Urinary bladder (tissue), 4 donors: Measurements from ENCODE around the gene GALNT9. TPM values are rescaled to one million over a fixed set of nuclear protein-coding genes. Genes with fewer than 3 reads are reported as not detected.
"Not testable (repeated sequence)": the region's sequence is repeated elsewhere in the genome, so short reads cannot be mapped to it uniquely, and the experiment has no call there.

ENCODE experiments used
- DNase-seq: peaks from one replicate; pipeline ENCODE4 v3.0.0-alpha.2; 2015; ENCODE audit errors: extremely low spot score
- H3K27ac ChIP-seq: one replicate; pipeline ENCODE4 v1.5.1; 2013; ENCODE audit warnings: low read depth, mild to moderate bottlenecking, moderate library complexity
- H3K36me3 ChIP-seq: one replicate; pipeline ENCODE4 v1.6.1; 2013; ENCODE audit warnings: mild to moderate bottlenecking, moderate library complexity; ENCODE audit not compliant: insufficient read depth
- H3K4me1 ChIP-seq: one replicate; pipeline ENCODE4 v1.6.1; 2013; ENCODE audit warnings: mild to moderate bottlenecking, moderate library complexity; ENCODE audit not compliant: insufficient read depth
- H3K4me3 ChIP-seq: one replicate; pipeline ENCODE4 v1.5.1; 2013; ENCODE audit warnings: low read depth, low read length
- WGBS: extraction: QIAGEN DNeasy Blood & Tissue Kit; methylation state at CpG from one replicate; pipeline ENCODE4 v1.1.7; 2013; 5-methylcytosine and 5-hydroxymethylcytosine counted together
- polyA plus RNA-seq: library from polyadenylated mRNA; stranded (reverse); fragments of 200-250 nt; gene quantifications from one replicate; pipeline ENCODE4 v1.2.3, GENCODE V29; 2013
- total RNA-seq: library from RNA; depleted of rRNA; stranded (reverse); fragments of >200 nt; gene quantifications from one replicate; pipeline ENCODE4 v1.2.3, GENCODE V29; 2014
- donor health status: healthy with polysubstance abuse.
- donor health status: healthy.

Gene GALNT9
- total and polyA plus RNA-seq, 2 donors, result 0.60 to 2.4 TPM

DNA sequence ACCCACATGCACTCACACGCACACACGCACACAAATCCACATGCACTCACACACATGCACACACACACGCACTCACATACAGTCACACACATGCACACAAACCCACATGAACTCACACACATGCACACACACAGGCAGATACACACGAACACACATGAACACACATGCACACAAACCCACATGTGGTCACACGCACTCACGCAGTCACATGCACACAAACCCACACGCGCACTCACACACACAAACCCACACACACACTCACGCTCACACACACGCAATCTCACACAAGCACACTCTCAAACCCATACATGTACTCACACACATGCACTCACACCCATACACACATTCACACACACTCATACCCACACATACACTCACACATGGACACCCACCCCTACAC, 61.5 kb downstream of the GALNT9 start:
- H3K36me3 ChIP-seq, result no peaks in the 10 kb centered on the region
- H3K27ac ChIP-seq, result no peak overlapping the region
- no peak overlapping the region for H3K4me3 ChIP-seq
- DNase-seq, result no peak
- WGBS, result 97% methylated on average over 10 of the region's 10 CpGs
- no peaks in the 10 kb centered on the region for H3K4me1 ChIP-seq

DNA sequence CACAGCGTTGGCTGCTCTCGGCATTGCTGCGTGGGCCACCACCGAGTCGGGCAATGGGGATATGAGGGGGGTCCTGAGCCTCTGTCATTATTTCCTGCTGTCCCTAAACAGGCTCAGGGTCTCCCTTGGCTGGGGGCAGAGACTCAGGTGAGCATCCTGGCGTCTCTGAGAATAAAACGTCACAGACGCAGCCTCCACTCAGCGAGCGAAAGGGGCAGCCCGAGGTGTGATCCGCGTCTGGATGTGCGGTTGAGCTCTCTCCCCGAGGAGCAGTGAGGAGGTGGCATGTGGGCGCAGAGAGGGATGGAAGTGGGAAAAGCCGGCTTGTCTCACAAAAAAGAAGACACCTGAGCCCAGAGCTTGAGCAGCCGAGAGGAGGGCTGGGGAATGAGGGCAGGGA, 62.6 kb downstream of the GALNT9 start:
- no peak for DNase-seq
- no peak overlapping the region for H3K27ac ChIP-seq
- no peaks in the 10 kb centered on the region for H3K4me1 ChIP-seq
- 90% methylated on average over 18 of the region's 18 CpGs for WGBS
- H3K36me3 ChIP-seq, result no peaks in the 10 kb centered on the region
- H3K4me3 ChIP-seq, result no peak overlapping the region

DNA sequence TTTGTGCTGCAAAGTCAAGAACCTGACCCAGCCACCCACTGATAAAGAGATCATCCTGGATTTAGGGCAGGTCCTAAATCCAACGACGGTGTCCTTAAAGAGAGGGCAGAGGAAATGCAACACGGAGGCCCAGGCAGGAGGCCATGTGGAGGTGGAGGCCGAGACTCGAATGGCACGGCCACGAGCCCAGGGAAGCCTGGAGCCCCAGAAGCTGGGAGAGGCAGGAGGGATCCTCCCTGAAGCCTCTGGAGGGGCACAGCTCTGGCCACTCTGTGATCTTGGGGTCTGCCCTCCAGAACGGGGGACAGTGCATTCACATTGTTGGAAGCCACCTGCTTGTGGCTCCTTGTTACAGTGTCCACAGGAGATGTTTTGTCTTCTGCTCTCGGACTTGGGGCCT, 63.0 kb downstream of the GALNT9 start:
- Histone ChIP-seq H3K36me3 (no peaks in the 10 kb centered on the region), H3K4me3 (no peak overlapping the region), H3K27ac (no peak overlapping the region), H3K4me1 (no peaks in the 10 kb centered on the region)
- WGBS, result 89% methylated on average over 9 of the region's 9 CpGs
- DNase-seq, result no peak

- H3K4me3 ChIP-seq, H3K36me3 ChIP-seq, H3K27ac ChIP-seq, DNase-seq, H3K4me1 ChIP-seq: not testable (repeated sequence)
- 96% methylated on average over 27 of the region's 27 CpGs for WGBS
Measured at GRCh38 chr12:132265822-132266221, 63.6 kb downstream of the GALNT9 start.

DNA sequence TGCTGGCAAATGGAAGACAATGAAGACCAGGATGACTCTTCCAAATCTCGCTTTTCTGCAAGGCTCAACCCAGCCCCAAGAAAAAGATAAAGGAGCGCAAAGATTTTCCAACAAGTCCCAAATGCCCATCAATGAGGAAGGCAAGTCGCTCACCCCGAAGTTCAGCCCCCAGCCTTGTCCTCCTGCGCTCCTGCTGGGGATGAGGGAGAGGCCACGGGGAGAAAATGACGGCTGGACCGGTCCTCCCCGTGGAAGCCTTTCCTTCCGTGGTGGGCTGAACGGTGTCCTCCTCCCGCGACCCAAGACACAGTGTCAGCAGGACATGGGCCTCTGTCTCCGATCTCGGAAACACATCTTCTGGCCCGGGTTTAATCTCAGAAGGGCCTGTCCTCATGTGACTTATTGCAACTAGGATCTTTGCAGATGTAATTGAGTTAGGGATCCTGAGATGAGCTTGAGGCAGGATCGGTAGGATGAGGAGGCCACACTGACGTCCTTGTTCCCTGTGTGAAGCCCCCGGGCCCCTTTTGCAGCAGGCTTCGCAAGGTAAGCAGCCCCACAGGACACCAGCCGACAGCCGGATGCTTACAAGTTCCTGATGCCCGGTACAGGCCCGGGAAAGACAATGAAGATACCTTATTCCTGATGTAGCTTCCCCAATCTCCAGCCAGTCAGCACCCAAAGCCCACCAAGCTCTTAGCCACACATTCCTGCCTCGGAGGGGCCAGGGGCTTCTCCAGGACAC, 64.2 kb downstream of the GALNT9 start:
- DNase-seq, result no peak
- no peaks in the 10 kb centered on the region for H3K4me1 ChIP-seq
- no peaks in the 10 kb centered on the region for H3K36me3 ChIP-seq
- no peak overlapping the region for H3K4me3 ChIP-seq
- 88% methylated on average over 25 of the region's 25 CpGs for WGBS
- H3K27ac ChIP-seq, result no peak overlapping the region

- H3K4me3 ChIP-seq, result no peak overlapping the region
- H3K36me3 ChIP-seq, result no peaks in the 10 kb centered on the region
- H3K4me1 ChIP-seq, result no peaks in the 10 kb centered on the region
- no peak overlapping the region for H3K27ac ChIP-seq
- DNase-seq, result no peak
- WGBS, result 86% methylated on average over 49 of the region's 49 CpGs
Measured at GRCh38 chr12:132264086-132265010, 65.0 kb downstream of the GALNT9 start.

DNA sequence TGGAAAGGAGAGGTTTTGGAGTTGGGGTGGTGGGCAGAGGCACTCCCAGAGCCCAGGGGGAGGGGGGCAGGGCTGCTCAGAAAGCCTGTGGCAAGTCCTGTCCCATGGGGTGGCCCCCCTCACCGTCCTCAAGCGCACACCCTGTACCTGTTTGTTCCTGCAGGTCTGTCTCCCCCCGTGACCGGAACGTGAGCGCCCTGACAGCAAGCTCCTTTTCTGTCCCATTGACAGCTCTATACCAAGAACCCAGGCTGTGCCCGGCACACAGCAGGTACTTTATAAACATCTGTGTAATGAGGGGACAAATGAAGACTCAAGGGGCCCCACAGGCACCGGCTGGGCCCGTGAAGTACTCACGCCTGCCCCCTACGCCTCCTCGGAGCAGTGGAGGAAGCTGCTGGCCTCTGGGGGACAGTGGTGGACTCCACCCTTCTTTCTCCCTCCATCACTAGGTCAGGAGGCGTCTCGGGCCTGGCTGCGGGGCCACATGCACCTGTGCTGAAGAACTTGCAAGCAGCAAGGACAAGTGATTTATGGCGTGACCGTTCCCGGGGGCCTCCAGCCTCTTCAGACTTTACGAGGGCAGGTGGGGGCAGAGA, 65.8 kb downstream of the GALNT9 start:
- H3K27ac ChIP-seq, result no peak overlapping the region
- no peaks in the 10 kb centered on the region for H3K4me1 ChIP-seq
- H3K36me3 ChIP-seq, result no peaks in the 10 kb centered on the region
- 65% methylated on average over 19 of the region's 19 CpGs for WGBS
- H3K4me3 ChIP-seq, result no peak overlapping the region
- no peak for DNase-seq

- H3K36me3 ChIP-seq, result no peaks in the 10 kb centered on the region
- 76% methylated on average over 8 of the region's 8 CpGs for WGBS
- H3K4me1 ChIP-seq, result no peaks in the 10 kb centered on the region
- DNase-seq, result no peak
- no peak overlapping the region for H3K4me3 ChIP-seq
- H3K27ac ChIP-seq, result no peak overlapping the region
Measured at GRCh38 chr12:132263061-132263360, 66.4 kb downstream of the GALNT9 start.

DNA sequence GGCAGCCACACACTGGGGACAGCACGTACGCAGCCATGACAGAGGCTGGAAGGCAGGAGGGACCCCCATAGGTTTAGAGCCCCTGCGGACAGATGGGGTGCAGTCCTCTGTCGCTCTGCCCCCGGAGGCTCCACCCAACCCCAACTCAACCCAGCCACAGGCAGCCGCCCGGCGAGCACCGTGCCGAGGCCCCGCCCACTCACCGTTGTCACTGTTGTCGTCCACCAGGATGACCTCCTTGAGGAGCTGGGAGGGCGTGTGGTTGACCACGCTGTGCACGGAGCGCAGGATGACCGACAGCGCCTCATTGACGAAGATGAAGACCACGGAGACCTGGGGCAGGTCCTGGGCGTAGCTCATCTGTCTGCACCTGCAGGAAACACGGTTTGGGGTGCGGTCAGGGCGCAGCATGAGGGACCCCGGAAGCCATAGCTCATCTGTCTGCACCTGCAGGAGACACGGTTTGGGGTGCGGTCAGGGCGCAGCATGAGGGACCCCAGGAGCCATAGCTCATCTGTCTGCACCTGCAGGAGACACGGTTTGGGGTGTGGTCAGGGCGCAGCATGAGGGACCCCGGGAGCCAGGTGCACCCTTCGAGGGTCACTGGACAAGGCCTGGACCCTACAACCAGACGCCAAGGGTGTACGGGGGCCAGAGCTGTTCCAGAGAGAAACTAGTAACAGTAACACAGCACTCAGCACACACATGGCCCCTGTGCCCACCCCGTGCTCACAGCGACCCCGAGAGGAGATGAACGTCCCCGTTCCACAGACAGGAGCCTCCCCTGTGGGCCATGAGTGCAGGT, 66.9 kb downstream of the GALNT9 start:
- Histone ChIP-seq H3K4me1 (no peaks in the 10 kb centered on the region), H3K36me3 (no peaks in the 10 kb centered on the region), H3K27ac (no peak overlapping the region), H3K4me3 (no peak overlapping the region)
- 86% methylated on average over 40 of the region's 40 CpGs for WGBS
- no peak for DNase-seq

GRCh38 chr12:132261328-132262138, 67.9 kb downstream of the GALNT9 start:
- H3K4me3 ChIP-seq, result no peak overlapping the region
- H3K27ac ChIP-seq, result no peak overlapping the region
- WGBS, result 77% methylated on average over 13 of the region's 13 CpGs
- DNase-seq, result no peak
- no peaks in the 10 kb centered on the region for H3K4me1 ChIP-seq
- H3K36me3 ChIP-seq, result no peaks in the 10 kb centered on the region

- 89% methylated on average over 29 of the region's 29 CpGs for WGBS
- H3K36me3 ChIP-seq, result no peaks in the 10 kb centered on the region
- no peak overlapping the region for H3K4me3 ChIP-seq
- H3K4me1 ChIP-seq, result no peaks in the 10 kb centered on the region
- no peak for DNase-seq
- H3K27ac ChIP-seq, result no peak overlapping the region
Measured at GRCh38 chr12:132260721-132261120, 68.7 kb downstream of the GALNT9 start.

- no peaks in the 10 kb centered on the region for H3K4me1 ChIP-seq
- no peaks in the 10 kb centered on the region for H3K36me3 ChIP-seq
- no peak overlapping the region for H3K27ac ChIP-seq
- no peak overlapping the region for H3K4me3 ChIP-seq
- no peak for DNase-seq
- 85% methylated on average over 25 of the region's 25 CpGs for WGBS
Measured at GRCh38 chr12:132259872-132260695, 69.3 kb downstream of the GALNT9 start.
